IMR-90 (cell line): ENCODE data around the gene ZNF229. TPM values are rescaled to one million over a fixed set of nuclear protein-coding genes. Genes with fewer than 3 reads are reported as not detected.

Experiments used
- ATAC-seq: fragments of 200-7000 bp; cut with Tn5 transposase; 2 replicates; pipeline ENCODE4 v1.9.1; 2020; ENCODE audit warnings: low read depth, mild to moderate bottlenecking, moderate library complexity
- BruUV-seq: library from RNA; stranded (reverse); fragments of 400-500 nt; replicated peaks from 2 replicates; lab custom pipeline; 2021; lab: Mats Ljungman, UMichigan
- CTCF ChIA-PET: fragments of 300-600 bp; formaldehyde crosslinking; extraction: SDS; loops from one replicate; lab custom pipeline; 2021; ENCODE audit warnings: antibody characterized with exemption; lab: Yijun Ruan, JAX
- POLR2A ChIA-PET: fragments of 300-600 bp; sonication (Branson Sonifier 250); formaldehyde crosslinking; loops from one replicate; lab custom pipeline; 2022; ENCODE audit warnings: antibody characterized with exemption; ENCODE audit not compliant: unreplicated experiment; lab: Charles Lee
- DNase-seq: peaks from one replicate; pipeline ENCODE4 v3.0.0; 2013
- H2AFZ ChIP-seq: replicated peaks from 2 replicates; pipeline ENCODE3; 2013; ENCODE audit warnings: low read length, mild to moderate bottlenecking; ENCODE audit not compliant: poor library complexity
- H2AK5ac ChIP-seq: 2 replicates; pipeline ENCODE4 v1.6.1; 2013; ENCODE audit warnings: low read depth, low read length, inconsistent platforms
- H2AK9ac ChIP-seq: replicated peaks from 2 replicates; pipeline ENCODE3; 2013; ENCODE audit warnings: mild to moderate bottlenecking, low read depth, low read length, moderate library complexity; ENCODE audit not compliant: poor library complexity
- H2BK120ac ChIP-seq: 2 replicates; pipeline ENCODE4 v1.6.1; 2013; ENCODE audit warnings: low read depth, low read length, inconsistent platforms
- H2BK15ac ChIP-seq: 3 replicates; pipeline ENCODE4 v1.6.1; 2013; ENCODE audit warnings: low read depth, low read length, inconsistent platforms
- H2BK20ac ChIP-seq: 2 replicates; pipeline ENCODE4 v1.6.1; 2013; ENCODE audit warnings: low read depth, mild to moderate bottlenecking, inconsistent platforms, low read length, moderate library complexity
- H2BK5ac ChIP-seq: 2 replicates; pipeline ENCODE4 v1.6.1; 2013; ENCODE audit warnings: mild to moderate bottlenecking, low read depth, low read length, inconsistent platforms; ENCODE audit not compliant: poor library complexity, severe bottlenecking
- H3K14ac ChIP-seq: replicated peaks from 2 replicates; pipeline ENCODE4 v1.6.1; 2013; ENCODE audit warnings: low read depth, low read length, inconsistent platforms
- H3K18ac ChIP-seq: 2 replicates; pipeline ENCODE4 v1.6.1; 2013; ENCODE audit warnings: low read depth, low read length, control low read depth
- H3K23ac ChIP-seq: 2 replicates; pipeline ENCODE4 v1.6.1; 2013; ENCODE audit warnings: low read depth, low read length, inconsistent platforms
- H3K27ac ChIP-seq: 2 replicates; pipeline ENCODE4 v1.5.1; 2013; ENCODE audit warnings: mild to moderate bottlenecking, control low read depth, low read length; ENCODE audit not compliant: insufficient read depth
- H3K27me3 ChIP-seq: 2 replicates; pipeline ENCODE4 v1.6.1; 2013; ENCODE audit warnings: low read length; ENCODE audit not compliant: control insufficient read depth, insufficient read depth
- H3K36me3 ChIP-seq: 2 replicates; pipeline ENCODE4 v1.6.1; 2013; ENCODE audit warnings: low read length, mixed read lengths; ENCODE audit not compliant: control insufficient read depth, insufficient read depth
- H3K4ac ChIP-seq: 2 replicates; pipeline ENCODE4 v1.6.1; 2013; ENCODE audit warnings: low read depth, low read length, inconsistent platforms
- H3K4me1 ChIP-seq: 2 replicates; pipeline ENCODE4 v1.6.1; 2013; ENCODE audit warnings: low read length, mixed read lengths; ENCODE audit not compliant: control insufficient read depth, insufficient read depth
- H3K4me2 ChIP-seq: 2 replicates; pipeline ENCODE4 v1.6.1; 2013; ENCODE audit warnings: low read depth, mild to moderate bottlenecking, control low read depth, low read length, moderate library complexity
- H3K4me3 ChIP-seq: 2 replicates; pipeline ENCODE4 v1.5.1; 2013; ENCODE audit warnings: low read depth, mild to moderate bottlenecking, control low read depth, low read length, moderate library complexity; ENCODE audit not compliant: insufficient read depth
- H3K56ac ChIP-seq: 2 replicates; pipeline ENCODE4 v1.6.1; 2013; ENCODE audit warnings: low read length, inconsistent platforms; ENCODE audit not compliant: insufficient read depth; ENCODE audit errors: extremely low read depth
- H3K79me1 ChIP-seq, 2 experiments: 2 replicates each; pipeline ENCODE4 v1.6.1; 2013; ENCODE audit warnings: low read length in 2 of 2, inconsistent platforms in 1 of 2, low read depth in 1 of 2
- H3K9ac ChIP-seq: 2 replicates; pipeline ENCODE4 v1.6.1; 2013; ENCODE audit warnings: low read depth, low read length, control low read depth
- H3K9me1 ChIP-seq: 2 replicates; pipeline ENCODE4 v1.6.1; 2013; ENCODE audit warnings: low read length, inconsistent platforms; ENCODE audit not compliant: insufficient read depth
- H3K9me3 ChIP-seq: 2 replicates; pipeline ENCODE4 v1.6.1; 2013; ENCODE audit warnings: low read length; ENCODE audit not compliant: control insufficient read depth, insufficient read depth
- H4K20me1 ChIP-seq: 2 replicates; pipeline ENCODE4 v1.6.1; 2013; ENCODE audit warnings: low read length, inconsistent platforms; ENCODE audit not compliant: insufficient read depth
- H4K5ac ChIP-seq: 2 replicates; pipeline ENCODE4 v1.6.1; 2013; ENCODE audit warnings: mild to moderate bottlenecking, low read depth, low read length, control low read depth
- H4K8ac ChIP-seq, 2 experiments: 2 replicates each; pipeline ENCODE4 v1.6.1; 2013; ENCODE audit warnings: low read depth in 2 of 2, low read length in 2 of 2, control low read depth in 1 of 2, inconsistent platforms in 1 of 2
- H4K91ac ChIP-seq: 2 replicates; pipeline ENCODE4 v1.6.1; 2013; ENCODE audit warnings: low read depth, low read length, inconsistent platforms; ENCODE audit not compliant: insufficient read depth
- BHLHE40 ChIP-seq: fragments of 150-350 bp; IDR thresholded peaks from 2 replicates; pipeline ENCODE4 v1.6.1; 2016; ENCODE audit warnings: mild to moderate bottlenecking, low read depth, low read length
- CEBPB ChIP-seq: IDR thresholded peaks from 2 replicates; pipeline ENCODE4 v1.6.1; 2012; ENCODE audit warnings: low read depth, low read length, improper control_type of control experiment
- CHD1 ChIP-seq: IDR thresholded peaks from 2 replicates; pipeline ENCODE4 v1.6.1; 2012; ENCODE audit warnings: low read depth, low read length, improper control_type of control experiment
- CTCF ChIP-seq: conservative IDR thresholded peaks from 2 replicates; pipeline ENCODE4 v1.5.1; 2012; ENCODE audit warnings: mild to moderate bottlenecking, low read depth, low read length, improper control_type of control experiment
- FOS ChIP-seq: fragments of 150-350 bp; IDR thresholded peaks from 2 replicates; pipeline ENCODE4 v1.6.1; 2016; ENCODE audit warnings: low read depth, low read length
- MAFK ChIP-seq: IDR thresholded peaks from 2 replicates; pipeline ENCODE4 v1.6.1; 2012; ENCODE audit warnings: low read depth, low read length, improper control_type of control experiment
- MAZ ChIP-seq: IDR thresholded peaks from 2 replicates; pipeline ENCODE4 v1.6.1; 2012; ENCODE audit warnings: low read depth, mild to moderate bottlenecking, low read length, improper control_type of control experiment, moderate library complexity, borderline replicate concordance
- MXI1 ChIP-seq: IDR thresholded peaks from 2 replicates; pipeline ENCODE4 v1.6.1; 2012; ENCODE audit warnings: low read depth, mild to moderate bottlenecking, low read length, moderate library complexity, borderline replicate concordance
- NFE2L2 ChIP-seq: fragments of 150-350 bp; IDR thresholded peaks from 2 replicates; pipeline ENCODE4 v1.6.1; 2016; ENCODE audit warnings: low read depth, mild to moderate bottlenecking, low read length
- POLR2A ChIP-seq: IDR thresholded peaks from 2 replicates; pipeline ENCODE4 v1.6.1; 2012; ENCODE audit warnings: mild to moderate bottlenecking, low read depth, low read length
- RAD21 ChIP-seq: IDR thresholded peaks from 2 replicates; pipeline ENCODE4 v1.6.1; 2012; ENCODE audit warnings: low read length, improper control_type of control experiment
- RCOR1 ChIP-seq: IDR thresholded peaks from 2 replicates; pipeline ENCODE4 v1.6.1; 2012; ENCODE audit warnings: mild to moderate bottlenecking, low read length, improper control_type of control experiment; ENCODE audit not compliant: insufficient replicate concordance
- RFX5 ChIP-seq: IDR thresholded peaks from 2 replicates; pipeline ENCODE4 v1.8.0; 2012; ENCODE audit warnings: low read depth, mild to moderate bottlenecking, low read length, moderate library complexity
- SMC3 ChIP-seq: fragments of 150-350 bp; IDR thresholded peaks from 2 replicates; pipeline ENCODE4 v1.6.1; 2016; ENCODE audit warnings: low read depth, mild to moderate bottlenecking, antibody characterized with exemption, low read length, moderate library complexity
- WGBS, 2 experiments: methylation state at CpG; one replicate each; pipeline versions ENCODE4 v1.1.5 to v1.1.7; 2013; ENCODE audit warnings: missing lambda C conversion rate in 2 of 2; ENCODE audit not compliant: insufficient read length in 1 of 2; ENCODE audit errors: extremely low coverage in 2 of 2; 5-methylcytosine and 5-hydroxymethylcytosine counted together
- dilution Hi-C: fragments of 300-500 bp; cut with HindIII; formaldehyde crosslinking; loops from one replicate; pipeline ENCODE4 v1.14.3; 2018; ENCODE audit warnings: low sequenced_read_pairs; ENCODE audit not compliant: unreplicated experiment
- in situ Hi-C: fragments of 300-500 bp; cut with MboI; formaldehyde crosslinking; loops from 3 replicates; pipeline ENCODE4 v1.14.3; 2019; ENCODE audit warnings: low sequenced_read_pairs, inconsistent platforms, mixed read lengths
- intact Hi-C: fragments of 100-400 bp; cut with micrococcal nuclease; formaldehyde crosslinking; loops from 2 replicates; pipeline ENCODE4 v1.10.0; 2022
- polyA plus RNA-seq, 3 experiments: library from polyadenylated mRNA; depleted of rRNA; stranded (reverse); fragments of >200 nt; gene quantifications; 2 replicates each; pipeline ENCODE4 v1.2.3, GENCODE V29; 2012; ENCODE audit warnings: low replicate concordance in 1 of 3
- total RNA-seq: library from RNA; depleted of rRNA; stranded (reverse); fragments of >200 nt; gene quantifications from 2 replicates; pipeline ENCODE4 v1.2.3, GENCODE V29; 2012
- TF ChIP-seq, protein P1 (sequence below): fragments of 150-350 bp; IDR thresholded peaks from 2 replicates; pipeline ENCODE4 v1.6.1; 2016; ENCODE audit warnings: low read depth, mild to moderate bottlenecking, low read length, moderate library complexity, borderline replicate concordance
- TF ChIP-seq, protein P2 (sequence below): fragments of 150-350 bp; IDR thresholded peaks from 2 replicates; pipeline ENCODE4 v1.6.1; 2017; ENCODE audit warnings: mild to moderate bottlenecking, antibody characterized with exemption, low read length, low read depth

ZNF229 gene
- total and polyA plus RNA-seq, 2 of the 4 experiments (the other 2 are of a cell fraction) = 3.4 to 17.6 TPM

DNA sequence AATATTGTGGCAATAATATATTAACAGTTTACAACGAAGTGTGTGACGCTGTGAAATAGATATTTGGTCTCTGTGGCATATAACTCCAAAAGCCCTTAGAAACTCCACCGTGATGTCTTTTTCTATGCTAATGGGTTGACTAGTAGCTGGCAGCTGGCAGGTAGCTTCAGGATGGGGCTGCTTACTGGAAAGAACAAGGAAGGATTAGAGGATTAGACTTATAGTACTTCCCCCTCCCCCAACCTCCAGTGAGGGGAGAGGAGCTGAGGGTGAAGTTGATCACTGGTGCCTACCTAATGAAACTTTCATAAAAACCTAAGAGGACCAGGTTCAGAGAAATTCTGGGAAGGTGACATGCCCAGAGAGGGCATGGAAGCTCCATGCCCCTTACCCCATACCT is 9.8 kb downstream of the ZNF229 start:
- no peak overlapping the region for H2AK5ac ChIP-seq
- ChIA-PET POLR2A (no interaction called here), CTCF (interaction anchor here (0.5 kb wide), 1 partner anchor 332 kb away, joined by 5 read pairs; no protein-coding TSS in a partner anchor)
- H3K36me3 ChIP-seq = peaks cover 35% of the 10 kb centered on the region
- H4K20me1 ChIP-seq = no peaks in the 10 kb centered on the region
- H2BK5ac ChIP-seq = no peak overlapping the region
- no peak overlapping the region for H2AK9ac ChIP-seq
- in situ Hi-C loops = no loop called here
- H2AFZ ChIP-seq = no peak overlapping the region
- BruUV-seq = no TSS peak
- no peaks in the 10 kb centered on the region for H3K4me1 ChIP-seq
- H3K9me3 ChIP-seq = peaks cover 30% of the 10 kb centered on the region
- no peaks in the 10 kb centered on the region for H3K27me3 ChIP-seq
- H3K4me2 ChIP-seq = no peak overlapping the region
- no peak overlapping the region for H4K5ac ChIP-seq
- H3K4me3 ChIP-seq = no peak overlapping the region
- no peak overlapping the region for H2BK20ac ChIP-seq
- no CpG with 5 or more reads among the region's 3 CpGs for WGBS, 2 experiments
- TF ChIP-seq MXI1 = no peak
- no peak for TF ChIP-seq MAZ
- no peak for TF ChIP-seq RFX5
- no peak for TF ChIP-seq RAD21
- no peak for TF ChIP-seq BHLHE40
- no peak for TF ChIP-seq NFE2L2
- TF ChIP-seq, protein P1, sequence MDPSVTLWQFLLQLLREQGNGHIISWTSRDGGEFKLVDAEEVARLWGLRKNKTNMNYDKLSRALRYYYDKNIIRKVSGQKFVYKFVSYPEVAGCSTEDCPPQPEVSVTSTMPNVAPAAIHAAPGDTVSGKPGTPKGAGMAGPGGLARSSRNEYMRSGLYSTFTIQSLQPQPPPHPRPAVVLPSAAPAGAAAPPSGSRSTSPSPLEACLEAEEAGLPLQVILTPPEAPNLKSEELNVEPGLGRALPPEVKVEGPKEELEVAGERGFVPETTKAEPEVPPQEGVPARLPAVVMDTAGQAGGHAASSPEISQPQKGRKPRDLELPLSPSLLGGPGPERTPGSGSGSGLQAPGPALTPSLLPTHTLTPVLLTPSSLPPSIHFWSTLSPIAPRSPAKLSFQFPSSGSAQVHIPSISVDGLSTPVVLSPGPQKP = no peak
- TF ChIP-seq CTCF = no peak
- TF ChIP-seq CEBPB = no peak
- no peak for TF ChIP-seq CHD1
- TF ChIP-seq RCOR1 = no peak
- TF ChIP-seq, protein P2, sequence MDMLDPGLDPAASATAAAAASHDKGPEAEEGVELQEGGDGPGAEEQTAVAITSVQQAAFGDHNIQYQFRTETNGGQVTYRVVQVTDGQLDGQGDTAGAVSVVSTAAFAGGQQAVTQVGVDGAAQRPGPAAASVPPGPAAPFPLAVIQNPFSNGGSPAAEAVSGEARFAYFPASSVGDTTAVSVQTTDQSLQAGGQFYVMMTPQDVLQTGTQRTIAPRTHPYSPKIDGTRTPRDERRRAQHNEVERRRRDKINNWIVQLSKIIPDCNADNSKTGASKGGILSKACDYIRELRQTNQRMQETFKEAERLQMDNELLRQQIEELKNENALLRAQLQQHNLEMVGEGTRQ = no peak
- TF ChIP-seq FOS = no peak
- no peak for TF ChIP-seq POLR2A
- no peak for TF ChIP-seq SMC3
- TF ChIP-seq MAFK = no peak
- H3K9ac ChIP-seq = no peak overlapping the region
- no peak overlapping the region for H3K56ac ChIP-seq
- no peak overlapping the region for H3K23ac ChIP-seq
- intact Hi-C loops = no loop called here
- H4K8ac ChIP-seq = no peak overlapping the region
- H3K14ac ChIP-seq = no peak overlapping the region
- H3K4ac ChIP-seq = no peak overlapping the region
- no peak for ATAC-seq
- H4K91ac ChIP-seq = no peak overlapping the region
- no peak overlapping the region for H2BK15ac ChIP-seq
- no peak overlapping the region for H3K27ac ChIP-seq
- H3K9me1 ChIP-seq = no peaks in the 10 kb centered on the region
- H3K79me1 ChIP-seq = no peaks in the 10 kb centered on the region
- H3K18ac ChIP-seq = no peak overlapping the region
- no peak overlapping the region for H2BK120ac ChIP-seq
- DNase-seq = no peak
- dilution Hi-C loops = no loop called here
